GM23338 (cell line): ENCODE measurements around the gene RPS2. TPM values are rescaled to one million over a fixed set of nuclear protein-coding genes. Genes with fewer than 3 reads are reported as not detected.

Source experiments
- ATAC-seq: fragments of 200-7000 bp; cut with Tn5 transposase; 3 replicates; pipeline ENCODE4 v1.9.1; 2020
- DNase-seq: peaks from one replicate; pipeline ENCODE4 v3.0.0-alpha.2; 2015; ENCODE audit warnings: low spot score
- H2AFZ ChIP-seq: fragments of 200-600 bp; sonication (generic); 2 replicates; pipeline ENCODE4 v1.8.0; 2016; ENCODE audit warnings: antibody characterized with exemption, mild to moderate bottlenecking, moderate library complexity
- H3F3A ChIP-seq: fragments of 200-600 bp; sonication (generic); replicated peaks from 2 replicates; pipeline ENCODE4 v1.8.0; 2017; ENCODE audit warnings: antibody characterized with exemption, mixed run types, low read depth
- H3K27ac ChIP-seq: fragments of 200-600 bp; sonication (generic); 2 replicates; pipeline ENCODE4 v1.6.1; 2016; ENCODE audit warnings: low read depth
- H3K27me3 ChIP-seq: fragments of 200-600 bp; sonication (generic); 2 replicates; pipeline ENCODE4 v1.8.0; 2016; ENCODE audit warnings: mild to moderate bottlenecking, mixed run types, moderate library complexity; ENCODE audit not compliant: insufficient read depth
- H3K36me3 ChIP-seq: fragments of 200-600 bp; sonication (generic); 2 replicates; pipeline ENCODE4 v1.8.0; 2016; ENCODE audit warnings: mild to moderate bottlenecking; ENCODE audit not compliant: insufficient read depth
- H3K4me1 ChIP-seq: fragments of 200-600 bp; sonication (generic); 2 replicates; pipeline ENCODE4 v1.8.0; 2016; ENCODE audit warnings: mild to moderate bottlenecking, moderate library complexity; ENCODE audit not compliant: insufficient read depth
- H3K4me2 ChIP-seq: fragments of 200-600 bp; sonication (generic); 2 replicates; pipeline ENCODE4 v1.7.1; 2017; ENCODE audit warnings: mixed run types
- H3K4me3 ChIP-seq: fragments of 200-600 bp; sonication (generic); 2 replicates; pipeline ENCODE4 v1.6.1; 2016; ENCODE audit warnings: mixed run types
- H3K79me2 ChIP-seq: fragments of 200-600 bp; sonication (generic); replicated peaks from 2 replicates; pipeline ENCODE4 v1.8.0; 2017; ENCODE audit warnings: mild to moderate bottlenecking; ENCODE audit not compliant: insufficient read depth
- H3K9me2 ChIP-seq: fragments of 200-600 bp; sonication (generic); 2 replicates; pipeline ENCODE4 v1.8.0; 2017; ENCODE audit not compliant: insufficient read depth
- H4K20me1 ChIP-seq: fragments of 200-600 bp; sonication (generic); replicated peaks from 2 replicates; pipeline ENCODE4 v1.8.0; 2017; ENCODE audit warnings: mild to moderate bottlenecking; ENCODE audit not compliant: insufficient read depth
- H3K27ac Mint-ChIP-seq: 2 replicates; pipeline ENCODE4 v1.8.0; 2020; ENCODE audit warnings: inconsistent platforms, mild to moderate bottlenecking, moderate library complexity, mixed read lengths
- H3K27me3 Mint-ChIP-seq: 3 replicates; pipeline ENCODE4 v1.8.0; 2022; ENCODE audit warnings: low read depth, mild to moderate bottlenecking, moderate library complexity, mixed read lengths, inconsistent platforms; ENCODE audit not compliant: insufficient read depth, poor library complexity
- H3K36me3 Mint-ChIP-seq: 3 replicates; pipeline ENCODE4 v1.8.0; 2021; ENCODE audit warnings: low read depth, mild to moderate bottlenecking, inconsistent platforms, moderate library complexity, mixed read lengths
- H3K4me1 Mint-ChIP-seq: 3 replicates; pipeline ENCODE4 v1.8.0; 2020; ENCODE audit warnings: mild to moderate bottlenecking, inconsistent platforms, mixed read lengths
- H3K4me3 Mint-ChIP-seq: 3 replicates; pipeline ENCODE4 v1.8.0; 2021; ENCODE audit warnings: moderate library complexity, mild to moderate bottlenecking, inconsistent platforms, mixed read lengths
- H3K9me3 Mint-ChIP-seq: 3 replicates; pipeline ENCODE4 v1.8.0; 2020; ENCODE audit warnings: moderate library complexity, mild to moderate bottlenecking, inconsistent platforms, mixed read lengths
- EZH2 ChIP-seq: fragments of 200-600 bp; sonication (generic); IDR thresholded peaks from one replicate; pipeline ENCODE4 v1.8.0; 2017; ENCODE audit warnings: antibody characterized with exemption, mild to moderate bottlenecking, low read depth; ENCODE audit not compliant: unreplicated experiment
- EZH2phosphoT487 ChIP-seq: fragments of 200-600 bp; sonication (generic); IDR thresholded peaks from one replicate; pipeline ENCODE4 v1.8.1; 2018; ENCODE audit warnings: antibody characterized with exemption; ENCODE audit not compliant: unreplicated experiment
- POLR2AphosphoS5 ChIP-seq: IDR thresholded peaks from 2 replicates; pipeline ENCODE4 v1.6.1; 2016; ENCODE audit warnings: antibody characterized with exemption, low read depth
- REST ChIP-seq: IDR thresholded peaks from one replicate; pipeline ENCODE4 v1.6.1; 2018; ENCODE audit warnings: antibody characterized with exemption; ENCODE audit not compliant: unreplicated experiment
- STAT1 ChIP-seq: IDR thresholded peaks from one replicate; pipeline ENCODE4 v1.6.1; 2016; ENCODE audit warnings: antibody characterized with exemption; ENCODE audit not compliant: unreplicated experiment
- ZNF114 ChIP-seq: fragments of 250-450 bp; sonication (Bioruptor Pico); IDR thresholded peaks from 2 replicates; pipeline ENCODE4 v1.5.0; 2020; ENCODE audit warnings: mild to moderate bottlenecking, moderate library complexity
- ZNF331 ChIP-seq: fragments of 250-450 bp; sonication (Bioruptor Pico); IDR thresholded peaks from 2 replicates; pipeline ENCODE4 v1.5.0; 2020; ENCODE audit warnings: low read depth, mild to moderate bottlenecking, moderate library complexity
- polyA plus RNA-seq: library from polyadenylated mRNA; unstranded; fragments of >200 nt; fragmentation: Nextera tagmentation; extraction: Ambion mirVana; gene quantifications from 2 replicates; pipeline ENCODE4 v1.2.1, GENCODE V29; 2016
- total RNA-seq: library from RNA; depleted of rRNA; stranded (reverse); fragments of >200 nt; shearing (Covaris generic); gene quantifications from 2 replicates; pipeline ENCODE4 v1.2.3, GENCODE V29; 2014
- TF ChIP-seq, protein P1 (sequence below): fragments of 250-450 bp; sonication (Bioruptor Pico); IDR thresholded peaks from 2 replicates; pipeline ENCODE4 v1.5.0; 2020; ENCODE audit warnings: mild to moderate bottlenecking, moderate library complexity

RPS2 gene
- total and polyA plus RNA-seq, 2 experiments from 2014 or later, result 3,786 to 3,992 TPM

- peaks cover 44% of the 10 kb centered on the region for H3K27me3 ChIP-seq
- Mint-ChIP-seq H3K27ac (no peak overlapping the region), H3K27me3 (peaks cover 57% of the 10 kb centered on the region), H3K4me1 (peaks cover 23% of the 10 kb centered on the region), H3K9me3 (no peaks in the 10 kb centered on the region), H3K36me3 (peaks cover 20% of the 10 kb centered on the region), H3K4me3 (no peak overlapping the region)
- TF ChIP-seq EZH2, result no peak
- no peak for TF ChIP-seq EZH2phosphoT487
- TF ChIP-seq POLR2AphosphoS5, result no peak
- TF ChIP-seq ZNF331, result no peak
- TF ChIP-seq REST, result no peak
- TF ChIP-seq STAT1, result no peak
- TF ChIP-seq ZNF114 (CRISPR knock-in tag), result no peak
- TF ChIP-seq, protein P1, sequence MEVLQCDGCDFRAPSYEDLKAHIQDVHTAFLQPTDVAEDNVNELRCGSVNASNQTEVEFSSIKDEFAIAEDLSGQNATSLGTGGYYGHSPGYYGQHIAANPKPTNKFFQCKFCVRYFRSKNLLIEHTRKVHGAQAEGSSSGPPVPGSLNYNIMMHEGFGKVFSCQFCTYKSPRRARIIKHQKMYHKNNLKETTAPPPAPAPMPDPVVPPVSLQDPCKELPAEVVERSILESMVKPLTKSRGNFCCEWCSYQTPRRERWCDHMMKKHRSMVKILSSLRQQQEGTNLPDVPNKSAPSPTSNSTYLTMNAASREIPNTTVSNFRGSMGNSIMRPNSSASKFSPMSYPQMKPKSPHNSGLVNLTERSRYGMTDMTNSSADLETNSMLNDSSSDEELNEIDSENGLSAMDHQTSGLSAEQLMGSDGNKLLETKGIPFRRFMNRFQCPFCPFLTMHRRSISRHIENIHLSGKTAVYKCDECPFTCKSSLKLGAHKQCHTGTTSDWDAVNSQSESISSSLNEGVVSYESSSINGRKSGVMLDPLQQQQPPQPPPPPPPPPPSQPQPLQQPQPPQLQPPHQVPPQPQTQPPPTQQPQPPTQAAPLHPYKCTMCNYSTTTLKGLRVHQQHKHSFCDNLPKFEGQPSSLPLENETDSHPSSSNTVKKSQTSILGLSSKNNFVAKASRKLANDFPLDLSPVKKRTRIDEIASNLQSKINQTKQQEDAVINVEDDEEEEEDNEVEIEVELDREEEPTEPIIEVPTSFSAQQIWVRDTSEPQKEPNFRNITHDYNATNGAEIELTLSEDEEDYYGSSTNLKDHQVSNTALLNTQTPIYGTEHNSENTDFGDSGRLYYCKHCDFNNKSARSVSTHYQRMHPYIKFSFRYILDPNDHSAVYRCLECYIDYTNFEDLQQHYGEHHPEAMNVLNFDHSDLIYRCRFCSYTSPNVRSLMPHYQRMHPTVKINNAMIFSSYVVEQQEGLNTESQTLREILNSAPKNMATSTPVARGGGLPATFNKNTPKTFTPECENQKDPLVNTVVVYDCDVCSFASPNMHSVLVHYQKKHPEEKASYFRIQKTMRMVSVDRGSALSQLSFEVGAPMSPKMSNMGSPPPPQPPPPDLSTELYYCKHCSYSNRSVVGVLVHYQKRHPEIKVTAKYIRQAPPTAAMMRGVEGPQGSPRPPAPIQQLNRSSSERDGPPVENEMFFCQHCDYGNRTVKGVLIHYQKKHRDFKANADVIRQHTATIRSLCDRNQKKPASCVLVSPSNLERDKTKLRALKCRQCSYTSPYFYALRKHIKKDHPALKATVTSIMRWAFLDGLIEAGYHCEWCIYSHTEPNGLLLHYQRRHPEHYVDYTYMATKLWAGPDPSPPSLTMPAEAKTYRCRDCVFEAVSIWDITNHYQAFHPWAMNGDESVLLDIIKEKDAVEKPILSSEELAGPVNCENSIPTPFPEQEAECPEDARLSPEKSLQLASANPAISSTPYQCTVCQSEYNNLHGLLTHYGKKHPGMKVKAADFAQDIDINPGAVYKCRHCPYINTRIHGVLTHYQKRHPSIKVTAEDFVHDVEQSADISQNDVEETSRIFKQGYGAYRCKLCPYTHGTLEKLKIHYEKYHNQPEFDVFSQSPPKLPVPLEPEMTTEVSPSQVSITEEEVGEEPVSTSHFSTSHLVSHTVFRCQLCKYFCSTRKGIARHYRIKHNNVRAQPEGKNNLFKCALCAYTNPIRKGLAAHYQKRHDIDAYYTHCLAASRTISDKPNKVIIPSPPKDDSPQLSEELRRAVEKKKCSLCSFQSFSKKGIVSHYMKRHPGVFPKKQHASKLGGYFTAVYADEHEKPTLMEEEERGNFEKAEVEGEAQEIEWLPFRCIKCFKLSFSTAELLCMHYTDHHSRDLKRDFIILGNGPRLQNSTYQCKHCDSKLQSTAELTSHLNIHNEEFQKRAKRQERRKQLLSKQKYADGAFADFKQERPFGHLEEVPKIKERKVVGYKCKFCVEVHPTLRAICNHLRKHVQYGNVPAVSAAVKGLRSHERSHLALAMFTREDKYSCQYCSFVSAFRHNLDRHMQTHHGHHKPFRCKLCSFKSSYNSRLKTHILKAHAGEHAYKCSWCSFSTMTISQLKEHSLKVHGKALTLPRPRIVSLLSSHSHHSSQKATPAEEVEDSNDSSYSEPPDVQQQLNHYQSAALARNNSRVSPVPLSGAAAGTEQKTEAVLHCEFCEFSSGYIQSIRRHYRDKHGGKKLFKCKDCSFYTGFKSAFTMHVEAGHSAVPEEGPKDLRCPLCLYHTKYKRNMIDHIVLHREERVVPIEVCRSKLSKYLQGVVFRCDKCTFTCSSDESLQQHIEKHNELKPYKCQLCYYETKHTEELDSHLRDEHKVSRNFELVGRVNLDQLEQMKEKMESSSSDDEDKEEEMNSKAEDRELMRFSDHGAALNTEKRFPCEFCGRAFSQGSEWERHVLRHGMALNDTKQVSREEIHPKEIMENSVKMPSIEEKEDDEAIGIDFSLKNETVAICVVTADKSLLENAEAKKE (CRISPR knock-in tag), result no peak
- H3K79me2 ChIP-seq, result peaks cover 4% of the 10 kb centered on the region; the same call in 1 of the 2 replicates
- DNase-seq (no peak), ATAC-seq (no peak)
- peaks cover 39% of the 10 kb centered on the region for H3F3A ChIP-seq
- peaks cover 16% of the 10 kb centered on the region; the same call in 1 of the 2 replicates for H3K4me1 ChIP-seq
- no peak overlapping the region for H3K27ac ChIP-seq
- H3K4me2 ChIP-seq, result no peak overlapping the region
- no peaks in the 10 kb centered on the region; the same call in 1 of the 2 replicates for H4K20me1 ChIP-seq
- no peaks in the 10 kb centered on the region for H3K36me3 ChIP-seq
- no peak overlapping the region for H2AFZ ChIP-seq
- no peaks in the 10 kb centered on the region for H3K9me2 ChIP-seq
- no peak overlapping the region for H3K4me3 ChIP-seq
These were observed 22.6 kb upstream of the RPS2 start for GRCh38 chr16:1987198-1987597.
